PFSK-1 (cell line): ENCODE measurements around the gene AQP11.

Experiments used
- SIN3A ChIP-seq: IDR thresholded peaks from 2 replicates; pipeline ENCODE4 v1.6.1; 2012; ENCODE audit warnings: mild to moderate bottlenecking, low read length, moderate library complexity, borderline replicate concordance; ENCODE audit not compliant: insufficient read depth
- TAF1 ChIP-seq: IDR thresholded peaks from 2 replicates; pipeline ENCODE4 v1.6.1; 2012; ENCODE audit warnings: low read length, control low read depth, borderline replicate concordance; ENCODE audit not compliant: insufficient read depth
- TF ChIP-seq, protein P1 (sequence below), 2 experiments: IDR thresholded peaks; 2 replicates each; pipeline versions ENCODE4 v1.6.1 to v1.8.0; 2011 to 2012; ENCODE audit warnings: low read depth in 2 of 2, low read length in 2 of 2, control low read depth in 1 of 2, inconsistent platforms in 1 of 2, mild to moderate bottlenecking in 1 of 2, moderate library complexity in 1 of 2; ENCODE audit not compliant: insufficient read depth in 1 of 2

DNA sequence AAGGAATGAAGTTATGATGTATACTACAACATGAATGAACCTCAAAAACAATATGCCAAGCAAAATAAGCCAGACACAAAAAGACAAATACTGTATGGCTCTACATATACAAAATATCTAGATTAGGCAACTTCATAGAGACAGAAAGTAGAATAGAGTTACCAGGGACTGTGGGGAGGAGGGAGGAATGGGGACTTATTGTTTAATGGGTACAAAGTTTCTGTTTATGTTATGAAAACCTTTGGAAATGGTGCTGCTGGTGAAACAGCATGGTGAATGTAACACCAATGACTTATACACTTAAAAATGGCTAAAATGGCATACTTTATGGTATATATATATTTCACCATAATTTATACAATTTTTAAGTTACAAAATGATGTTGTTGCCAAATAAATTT, 4.1 kb downstream of the AQP11 start:
- TF ChIP-seq, protein P1, sequence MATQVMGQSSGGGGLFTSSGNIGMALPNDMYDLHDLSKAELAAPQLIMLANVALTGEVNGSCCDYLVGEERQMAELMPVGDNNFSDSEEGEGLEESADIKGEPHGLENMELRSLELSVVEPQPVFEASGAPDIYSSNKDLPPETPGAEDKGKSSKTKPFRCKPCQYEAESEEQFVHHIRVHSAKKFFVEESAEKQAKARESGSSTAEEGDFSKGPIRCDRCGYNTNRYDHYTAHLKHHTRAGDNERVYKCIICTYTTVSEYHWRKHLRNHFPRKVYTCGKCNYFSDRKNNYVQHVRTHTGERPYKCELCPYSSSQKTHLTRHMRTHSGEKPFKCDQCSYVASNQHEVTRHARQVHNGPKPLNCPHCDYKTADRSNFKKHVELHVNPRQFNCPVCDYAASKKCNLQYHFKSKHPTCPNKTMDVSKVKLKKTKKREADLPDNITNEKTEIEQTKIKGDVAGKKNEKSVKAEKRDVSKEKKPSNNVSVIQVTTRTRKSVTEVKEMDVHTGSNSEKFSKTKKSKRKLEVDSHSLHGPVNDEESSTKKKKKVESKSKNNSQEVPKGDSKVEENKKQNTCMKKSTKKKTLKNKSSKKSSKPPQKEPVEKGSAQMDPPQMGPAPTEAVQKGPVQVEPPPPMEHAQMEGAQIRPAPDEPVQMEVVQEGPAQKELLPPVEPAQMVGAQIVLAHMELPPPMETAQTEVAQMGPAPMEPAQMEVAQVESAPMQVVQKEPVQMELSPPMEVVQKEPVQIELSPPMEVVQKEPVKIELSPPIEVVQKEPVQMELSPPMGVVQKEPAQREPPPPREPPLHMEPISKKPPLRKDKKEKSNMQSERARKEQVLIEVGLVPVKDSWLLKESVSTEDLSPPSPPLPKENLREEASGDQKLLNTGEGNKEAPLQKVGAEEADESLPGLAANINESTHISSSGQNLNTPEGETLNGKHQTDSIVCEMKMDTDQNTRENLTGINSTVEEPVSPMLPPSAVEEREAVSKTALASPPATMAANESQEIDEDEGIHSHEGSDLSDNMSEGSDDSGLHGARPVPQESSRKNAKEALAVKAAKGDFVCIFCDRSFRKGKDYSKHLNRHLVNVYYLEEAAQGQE (IDR thresholded peaks at IDR 0.05; ENCODE audit: insufficient read depth in 1 of 2, low read depth in 2 of 2, low read length in 2 of 2), result no peak
- TF ChIP-seq SIN3A, result no peak
- TF ChIP-seq TAF1, result no peak
